ENCODE data around the gene FOXJ3. TPM values are rescaled to one million over a fixed set of nuclear protein-coding genes. Genes with fewer than 3 reads are reported as not detected.

FOXJ3 gene
- total and polyA plus RNA-seq, 9 donors: 18.7 to 59.0 (median 49.4) TPM

GRCh38 chr1:42173155-42173933, 161.7 kb downstream of the FOXJ3 start:
- no peak overlapping the region for H3K4me3 ChIP-seq
- peak in 4 of 5 donors; percentile 58 to 75 (median 66) for DNase-seq
- no peaks in the 10 kb centered on the region for H3K27me3 ChIP-seq
- H3K4me1 ChIP-seq (ENCODE audit: insufficient read depth): peaks cover 6% of the 10 kb centered on the region
- no peaks in the 10 kb centered on the region for H3K9me3 ChIP-seq
- 33 to 39% (median 38%) methylated on average over 9 of the region's 9 CpGs for WGBS, 3 donors
- intact Hi-C loops (cut with DNase I): loop anchor here (10.0 kb wide), 3 partner anchors 161 to 599 kb away; partner anchors contain the start of gene FOXJ3 (in 1 of the 4)
- H3K36me3 ChIP-seq: no peaks in the 10 kb centered on the region
- H3K27ac ChIP-seq: no peak overlapping the region
- no peak for TF ChIP-seq EP300 (IDR thresholded peaks at IDR 0.05)
- peak; percentile 67 to 77 (median 75) for TF ChIP-seq CTCF (IDR thresholded peaks at IDR 0.05)
- TF ChIP-seq POLR2A (IDR thresholded peaks at IDR 0.05): no peak

- DNase-seq: no peak
- Histone ChIP-seq H3K36me3 (no peaks in the 10 kb centered on the region), H3K4me1 (ENCODE audit: insufficient read depth) (peaks cover 5% of the 10 kb centered on the region), H3K27me3 (no peaks in the 10 kb centered on the region), H3K27ac (no peak overlapping the region), H3K9me3 (no peaks in the 10 kb centered on the region), H3K4me3 (no peak overlapping the region)
- intact Hi-C loops (cut with DNase I): loop anchor here (10.0 kb wide), 3 partner anchors 162 to 598 kb away; partner anchors contain the start of gene FOXJ3 (in 1 of the 4)
- 50 to 64% (median 59%) methylated on average over 15 of the region's 15 CpGs for WGBS, 3 donors
- TF ChIP-seq EP300 (IDR thresholded peaks at IDR 0.05): no peak
- TF ChIP-seq POLR2A (IDR thresholded peaks at IDR 0.05): no peak
These were observed 162.5 kb downstream of the FOXJ3 start for GRCh38 chr1:42172381-42173133.

- WGBS, 3 donors: 55 to 63% (median 59%) methylated on average over 6 of the region's 6 CpGs
These were observed 163.3 kb downstream of the FOXJ3 start for GRCh38 chr1:42171679-42172266.

More at GRCh38 chr1:42171679-42172266, 163.3 kb downstream of the FOXJ3 start:
- Histone ChIP-seq H3K27ac (no peak overlapping the region), H3K27me3 (no peaks in the 10 kb centered on the region), H3K36me3 (no peaks in the 10 kb centered on the region), H3K4me1 (ENCODE audit: insufficient read depth) (peaks cover 3% of the 10 kb centered on the region), H3K9me3 (no peaks in the 10 kb centered on the region), H3K4me3 (no peak overlapping the region)
- TF ChIP-seq POLR2A (IDR thresholded peaks at IDR 0.05) (no peak), CTCF (IDR thresholded peaks at IDR 0.05) (no peak), EP300 (IDR thresholded peaks at IDR 0.05) (no peak)
- intact Hi-C loops (cut with DNase I): loop anchor here (10.0 kb wide), 3 partner anchors 163 to 597 kb away; partner anchors contain the start of gene FOXJ3 (in 1 of the 4)
- DNase-seq: no peak
